Neutrophil (primary cell): Measurements from ENCODE around the gene MPHOSPH8.

Source experiments
- H3K27ac ChIP-seq: fragments of 200-600 bp; sonication (generic); 2 replicates; pipeline ENCODE4 v1.5.1; 2016; ENCODE audit warnings: mild to moderate bottlenecking, moderate library complexity
- H3K27me3 ChIP-seq: fragments of 200-600 bp; sonication (generic); 2 replicates; pipeline ENCODE4 v1.6.0; 2016; ENCODE audit warnings: mild to moderate bottlenecking
- H3K36me3 ChIP-seq: fragments of 200-600 bp; sonication (generic); 2 replicates; pipeline ENCODE4 v1.5.1; 2017
- H3K4me1 ChIP-seq, 2 experiments: fragments of 200-600 bp in 1 of 2; sonication (generic) in 1 of 2; 1 replicate in 1 of 2; 2 replicates in 1 of 2; pipeline versions ENCODE4 v1.5.1 to v1.6.1; 2013 to 2016; ENCODE audit warnings: low read depth in 1 of 2, low read length in 1 of 2, mild to moderate bottlenecking in 1 of 2, moderate library complexity in 1 of 2; ENCODE audit not compliant: control insufficient read depth in 1 of 2, insufficient read depth in 1 of 2
- H3K4me3 ChIP-seq, 2 experiments: fragments of 200-600 bp in 1 of 2; sonication (generic) in 1 of 2; 1 replicate in 1 of 2; 2 replicates in 1 of 2; pipeline ENCODE4 v1.5.1; 2013 to 2016; ENCODE audit warnings: low read depth in 1 of 2, low read length in 1 of 2, mild to moderate bottlenecking in 1 of 2, moderate library complexity in 1 of 2
- H3K9me3 ChIP-seq: fragments of 200-600 bp; sonication (generic); 2 replicates; pipeline ENCODE4 v1.5.1; 2016
- TF ChIP-seq, protein P1 (sequence below): fragments of 200-600 bp; sonication (generic); IDR thresholded peaks from 2 replicates; pipeline ENCODE4 v1.5.1; 2016; ENCODE audit warnings: antibody characterized with exemption

MPHOSPH8 gene, protein sequence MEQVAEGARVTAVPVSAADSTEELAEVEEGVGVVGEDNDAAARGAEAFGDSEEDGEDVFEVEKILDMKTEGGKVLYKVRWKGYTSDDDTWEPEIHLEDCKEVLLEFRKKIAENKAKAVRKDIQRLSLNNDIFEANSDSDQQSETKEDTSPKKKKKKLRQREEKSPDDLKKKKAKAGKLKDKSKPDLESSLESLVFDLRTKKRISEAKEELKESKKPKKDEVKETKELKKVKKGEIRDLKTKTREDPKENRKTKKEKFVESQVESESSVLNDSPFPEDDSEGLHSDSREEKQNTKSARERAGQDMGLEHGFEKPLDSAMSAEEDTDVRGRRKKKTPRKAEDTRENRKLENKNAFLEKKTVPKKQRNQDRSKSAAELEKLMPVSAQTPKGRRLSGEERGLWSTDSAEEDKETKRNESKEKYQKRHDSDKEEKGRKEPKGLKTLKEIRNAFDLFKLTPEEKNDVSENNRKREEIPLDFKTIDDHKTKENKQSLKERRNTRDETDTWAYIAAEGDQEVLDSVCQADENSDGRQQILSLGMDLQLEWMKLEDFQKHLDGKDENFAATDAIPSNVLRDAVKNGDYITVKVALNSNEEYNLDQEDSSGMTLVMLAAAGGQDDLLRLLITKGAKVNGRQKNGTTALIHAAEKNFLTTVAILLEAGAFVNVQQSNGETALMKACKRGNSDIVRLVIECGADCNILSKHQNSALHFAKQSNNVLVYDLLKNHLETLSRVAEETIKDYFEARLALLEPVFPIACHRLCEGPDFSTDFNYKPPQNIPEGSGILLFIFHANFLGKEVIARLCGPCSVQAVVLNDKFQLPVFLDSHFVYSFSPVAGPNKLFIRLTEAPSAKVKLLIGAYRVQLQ

GRCh38 chr13:19633479-19634255, at the start of gene MPHOSPH8:
Gene MPHOSPH8, plus strand, starts transcription at chr13:19633659. Its CDS starts 90 bp downstream, at chr13:19633749.
- Histone ChIP-seq H3K4me1 (peaks cover 21 to 23% of the 10 kb centered on the region in 2 experiments), H3K9me3 (no peaks in the 10 kb centered on the region), H3K36me3 (no peaks in the 10 kb centered on the region), H3K4me3 (peak within 1 kb of the TSS; percentile 74 to 81), H3K27ac (peak within 1 kb of the TSS; percentile 85), H3K27me3 (no peaks in the 10 kb centered on the region)
- TF ChIP-seq, protein P1, sequence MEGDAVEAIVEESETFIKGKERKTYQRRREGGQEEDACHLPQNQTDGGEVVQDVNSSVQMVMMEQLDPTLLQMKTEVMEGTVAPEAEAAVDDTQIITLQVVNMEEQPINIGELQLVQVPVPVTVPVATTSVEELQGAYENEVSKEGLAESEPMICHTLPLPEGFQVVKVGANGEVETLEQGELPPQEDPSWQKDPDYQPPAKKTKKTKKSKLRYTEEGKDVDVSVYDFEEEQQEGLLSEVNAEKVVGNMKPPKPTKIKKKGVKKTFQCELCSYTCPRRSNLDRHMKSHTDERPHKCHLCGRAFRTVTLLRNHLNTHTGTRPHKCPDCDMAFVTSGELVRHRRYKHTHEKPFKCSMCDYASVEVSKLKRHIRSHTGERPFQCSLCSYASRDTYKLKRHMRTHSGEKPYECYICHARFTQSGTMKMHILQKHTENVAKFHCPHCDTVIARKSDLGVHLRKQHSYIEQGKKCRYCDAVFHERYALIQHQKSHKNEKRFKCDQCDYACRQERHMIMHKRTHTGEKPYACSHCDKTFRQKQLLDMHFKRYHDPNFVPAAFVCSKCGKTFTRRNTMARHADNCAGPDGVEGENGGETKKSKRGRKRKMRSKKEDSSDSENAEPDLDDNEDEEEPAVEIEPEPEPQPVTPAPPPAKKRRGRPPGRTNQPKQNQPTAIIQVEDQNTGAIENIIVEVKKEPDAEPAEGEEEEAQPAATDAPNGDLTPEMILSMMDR, result peak; percentile 52

GRCh38 chr13:19586904-19587634, 46.4 kb upstream of the MPHOSPH8 start:
- H3K27me3 ChIP-seq, result peaks cover 43% of the 10 kb centered on the region
- H3K36me3 ChIP-seq, result no peaks in the 10 kb centered on the region
- H3K4me3 ChIP-seq, result peak overlapping the region; percentile 24 to 30
- H3K9me3 ChIP-seq, result no peaks in the 10 kb centered on the region
- TF ChIP-seq, protein P1, result no peak
- peak overlapping the region; percentile 41 for H3K27ac ChIP-seq
- peaks cover 0 to 9% of the 10 kb centered on the region in 2 experiments for H3K4me1 ChIP-seq

DNA sequence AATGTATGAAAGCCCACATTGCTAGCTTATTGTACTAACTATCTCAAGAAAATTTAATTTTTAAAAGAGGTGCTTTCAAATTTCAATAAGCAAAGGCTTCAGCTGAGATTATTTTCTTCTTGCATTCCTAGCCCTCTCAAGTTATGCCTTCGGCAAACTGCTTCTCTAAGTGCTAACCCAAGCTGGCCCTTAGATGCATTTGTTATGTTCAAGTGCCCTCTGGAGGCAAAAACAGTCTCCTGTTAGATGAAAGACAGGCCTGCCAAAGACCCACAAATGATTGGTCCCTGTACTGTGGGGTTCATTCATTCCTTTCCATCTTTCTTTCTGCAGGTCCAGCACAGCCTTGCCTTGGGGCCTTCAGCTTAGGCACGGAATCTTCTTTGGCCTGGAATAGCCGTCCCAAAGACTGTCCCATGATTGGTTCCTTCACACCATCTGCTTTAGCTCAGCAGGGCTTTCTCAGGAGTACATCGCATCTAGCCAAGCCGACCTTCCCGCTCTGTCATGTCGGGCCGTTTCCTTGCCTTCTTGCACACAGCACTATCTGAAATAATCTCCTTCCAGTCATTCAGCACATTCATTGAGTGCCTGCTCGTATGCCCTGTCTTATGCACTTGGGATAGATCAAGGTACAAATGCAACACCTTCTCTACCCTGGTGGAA, 45.7 kb upstream of the MPHOSPH8 start:
- no peaks in the 10 kb centered on the region for H3K9me3 ChIP-seq
- H3K36me3 ChIP-seq, result no peaks in the 10 kb centered on the region
- H3K4me1 ChIP-seq, result peaks cover 0 to 9% of the 10 kb centered on the region in 2 experiments
- H3K27me3 ChIP-seq, result peaks cover 40% of the 10 kb centered on the region
- H3K4me3 ChIP-seq, result no peak overlapping the region
- no peak overlapping the region for H3K27ac ChIP-seq
- TF ChIP-seq, protein P1, result no peak

GRCh38 chr13:19589312-19589711, 44.1 kb upstream of the MPHOSPH8 start:
- TF ChIP-seq, protein P1, result no peak
- Histone ChIP-seq H3K27me3 (peaks cover 36% of the 10 kb centered on the region), H3K27ac (no peak overlapping the region), H3K4me3 (no peak overlapping the region), H3K4me1 (peaks cover 0 to 9% of the 10 kb centered on the region in 2 experiments), H3K36me3 (no peaks in the 10 kb centered on the region), H3K9me3 (no peaks in the 10 kb centered on the region)
